SK-N-SH (cell line): ENCODE results near the gene GC. TPM values are rescaled to one million over a fixed set of nuclear protein-coding genes. Genes with fewer than 3 reads are reported as not detected.

ENCODE experiments used
- CTCF ChIA-PET: fragments of 300-600, 350-600 bp; formaldehyde crosslinking; extraction: SDS; loops from one replicate; lab custom pipeline; 2021; lab: Yijun Ruan, JAX
- POLR2A ChIA-PET: fragments of 350-600 bp; sonication (Branson Sonifier 250); formaldehyde crosslinking; extraction: SDS; loops from one replicate; lab custom pipeline; 2020; ENCODE audit warnings: antibody characterized with exemption, inconsistent platforms; lab: Yijun Ruan, JAX
- DNase-seq: peaks from one replicate; pipeline ENCODE4 v3.0.0; 2012
- H2AFZ ChIP-seq: fragments of 200-600 bp; sonication (generic); 2 replicates; pipeline ENCODE4 v1.8.1; 2016; ENCODE audit warnings: antibody characterized with exemption, mild to moderate bottlenecking, low read depth
- H3F3A ChIP-seq: fragments of 200-600 bp; sonication (generic); replicated peaks from 2 replicates; pipeline ENCODE3; 2016; ENCODE audit warnings: antibody characterized with exemption, mild to moderate bottlenecking; ENCODE audit not compliant: insufficient read depth
- H3K27ac ChIP-seq, 2 experiments: fragments of 200-500 bp in 1 of 2; fragments of 200-600 bp in 1 of 2; sonication (Bioruptor generic) in 1 of 2; sonication (generic), shearing (Covaris generic) in 1 of 2; 2 replicates each; pipeline versions ENCODE4 v1.5.1 to v1.6.1; 2014 to 2016; ENCODE audit warnings: low read depth in 2 of 2, inconsistent platforms in 1 of 2, low read length in 1 of 2, mild to moderate bottlenecking in 1 of 2, mixed read lengths in 1 of 2
- H3K27me3 ChIP-seq: fragments of 200-600 bp; sonication (generic), shearing (Covaris generic); 2 replicates; pipeline ENCODE4 v1.6.1; 2016; ENCODE audit warnings: mixed run types; ENCODE audit not compliant: insufficient read depth
- H3K36me3 ChIP-seq, 2 experiments: fragments of 200-500 bp in 1 of 2; fragments of 200-600 bp in 1 of 2; sonication (Bioruptor generic) in 1 of 2; sonication (generic) in 1 of 2; replicated peaks in 1 of 2; 2 replicates each; pipeline versions ENCODE3 to v1.5.1; 2014 to 2016; ENCODE audit warnings: low read length in 1 of 2, mild to moderate bottlenecking in 1 of 2; ENCODE audit not compliant: insufficient read depth in 2 of 2, control insufficient read depth in 1 of 2
- H3K4me1 ChIP-seq, 2 experiments: fragments of 200-500 bp in 1 of 2; fragments of 200-600 bp in 1 of 2; sonication (Bioruptor generic) in 1 of 2; sonication (generic), shearing (Covaris generic) in 1 of 2; 2 replicates each; pipeline versions ENCODE4 v1.5.1 to v1.6.1; 2014 to 2016; ENCODE audit warnings: low read depth in 1 of 2, low read length in 1 of 2, mixed run types in 1 of 2; ENCODE audit not compliant: insufficient read depth in 2 of 2, control insufficient read depth in 1 of 2
- H3K4me2 ChIP-seq: fragments of 200-600 bp; sonication (generic), shearing (Covaris generic); 2 replicates; pipeline ENCODE4 v1.6.1; 2017; ENCODE audit warnings: mixed run types
- H3K4me3 ChIP-seq, 2 experiments: fragments of 200-500 bp in 1 of 2; fragments of 200-600 bp in 1 of 2; sonication (Bioruptor generic) in 1 of 2; sonication (generic), shearing (Covaris generic) in 1 of 2; 2 replicates each; pipeline versions ENCODE4 v1.5.1 to v1.8.1; 2014 to 2016; ENCODE audit warnings: low read depth in 2 of 2, inconsistent platforms in 1 of 2, low read length in 1 of 2, mild to moderate bottlenecking in 1 of 2, mixed read lengths in 1 of 2, moderate library complexity in 1 of 2
- H3K79me2 ChIP-seq: fragments of 200-600 bp; sonication (generic); 2 replicates; pipeline ENCODE4 v1.8.1; 2017; ENCODE audit warnings: mild to moderate bottlenecking; ENCODE audit not compliant: insufficient read depth
- H3K9ac ChIP-seq: fragments of 200-600 bp; sonication (generic); 2 replicates; pipeline ENCODE4 v1.6.1; 2017; ENCODE audit warnings: mixed run types
- H3K9me2 ChIP-seq: fragments of 200-600 bp; sonication (generic); 2 replicates; pipeline ENCODE4 v1.6.1; 2017; ENCODE audit warnings: mixed run types
- H3K9me3 ChIP-seq: fragments of 200-600 bp; sonication (generic); 2 replicates; pipeline ENCODE4 v1.6.1; 2017; ENCODE audit warnings: mixed run types, mild to moderate bottlenecking, moderate library complexity
- H4K20me1 ChIP-seq: fragments of 200-600 bp; sonication (generic); 2 replicates; pipeline ENCODE4 v1.6.1; 2017; ENCODE audit warnings: mild to moderate bottlenecking, mixed run types; ENCODE audit not compliant: insufficient read depth
- ELF1 ChIP-seq: IDR thresholded peaks from 2 replicates; pipeline ENCODE4 v1.4.0; 2012
- EZH2phosphoT487 ChIP-seq: fragments of 200-600 bp; sonication (generic); IDR thresholded peaks from 2 replicates; pipeline ENCODE4 v1.6.1; 2017; ENCODE audit warnings: low read depth, mixed run types, mild to moderate bottlenecking, antibody characterized with exemption, moderate library complexity, borderline replicate concordance
- FOSL2 ChIP-seq: IDR thresholded peaks from 2 replicates; pipeline ENCODE4 v1.4.0; 2012; ENCODE audit warnings: low read depth, mild to moderate bottlenecking, moderate library complexity, borderline replicate concordance
- FOXJ3 ChIP-seq: sonication (generic); formaldehyde crosslinking; IDR thresholded peaks from 2 replicates; pipeline ENCODE4 v1.5.1; 2020; ENCODE audit warnings: mild to moderate bottlenecking, missing genetic modification reagents
- FOXM1 ChIP-seq: IDR thresholded peaks from 2 replicates; pipeline ENCODE4 v1.4.0; 2012; ENCODE audit warnings: low read depth, mild to moderate bottlenecking
- JUND ChIP-seq: IDR thresholded peaks from 2 replicates; pipeline ENCODE4 v1.4.0; 2012
- MXI1 ChIP-seq: IDR thresholded peaks from 2 replicates; pipeline ENCODE4 v1.6.1; 2012; ENCODE audit warnings: mild to moderate bottlenecking, low read depth, low read length, improper control_type of control experiment
- NFIC ChIP-seq: IDR thresholded peaks from 2 replicates; pipeline ENCODE4 v1.4.0; 2012; ENCODE audit warnings: borderline replicate concordance
- NRF1 ChIP-seq: IDR thresholded peaks from 2 replicates; pipeline ENCODE4 v1.6.1; 2012; ENCODE audit warnings: low read depth, mild to moderate bottlenecking, low read length
- POLR2AphosphoS5 ChIP-seq: IDR thresholded peaks from 2 replicates; pipeline ENCODE4 v1.6.1; 2012; ENCODE audit warnings: low read depth, low read length
- RFX5 ChIP-seq: IDR thresholded peaks from 2 replicates; pipeline ENCODE4 v1.6.1; 2012; ENCODE audit warnings: mild to moderate bottlenecking, improper control_type of control experiment, low read length
- RXRA ChIP-seq: IDR thresholded peaks from 2 replicates; pipeline ENCODE4 v1.4.0; 2012; ENCODE audit warnings: low read depth, mild to moderate bottlenecking, borderline replicate concordance
- SMC3 ChIP-seq: IDR thresholded peaks from 2 replicates; pipeline ENCODE4 v1.6.1; 2012; ENCODE audit warnings: low read depth, low read length, improper control_type of control experiment
- YY1 ChIP-seq: IDR thresholded peaks from 2 replicates; pipeline ENCODE4 v1.4.0; 2012; ENCODE audit warnings: low read depth, mild to moderate bottlenecking
- whole genome bisulfite sequencing: methylation state at CpG from one replicate; pipeline ENCODE4 v1.1.6; 2017; ENCODE audit warnings: low lambda C conversion rate; 5-methylcytosine and 5-hydroxymethylcytosine counted together
- polyA plus RNA-seq, 3 experiments: library from polyadenylated mRNA; depleted of rRNA; stranded (reverse); fragments of >200 nt; gene quantifications; 2 replicates each; pipeline ENCODE4 v1.2.3, GENCODE V29; 2012
- TF ChIP-seq, protein P1 (sequence below): IDR thresholded peaks from 2 replicates; pipeline ENCODE4 v1.4.0; 2012; ENCODE audit warnings: low read depth, borderline replicate concordance
- TF ChIP-seq, protein P2 (sequence below): fragments of 200-600 bp; sonication (generic); IDR thresholded peaks from 2 replicates; pipeline ENCODE4 v1.6.1; 2017; ENCODE audit warnings: antibody characterized with exemption, mild to moderate bottlenecking, moderate library complexity
- TF ChIP-seq, protein P3 (sequence below): fragments of 150-350 bp; IDR thresholded peaks from 2 replicates; pipeline ENCODE4 v1.6.1; 2017; ENCODE audit warnings: antibody characterized with exemption, low read length, low read depth, borderline replicate concordance
- TF ChIP-seq, protein P4 (sequence below): IDR thresholded peaks from 2 replicates; pipeline ENCODE4 v1.4.0; 2012; ENCODE audit warnings: low read depth, borderline replicate concordance

The GC gene
- polyA plus RNA-seq, 1 of the 3 experiments (the other 2 are of a cell fraction), result not detected

DNA sequence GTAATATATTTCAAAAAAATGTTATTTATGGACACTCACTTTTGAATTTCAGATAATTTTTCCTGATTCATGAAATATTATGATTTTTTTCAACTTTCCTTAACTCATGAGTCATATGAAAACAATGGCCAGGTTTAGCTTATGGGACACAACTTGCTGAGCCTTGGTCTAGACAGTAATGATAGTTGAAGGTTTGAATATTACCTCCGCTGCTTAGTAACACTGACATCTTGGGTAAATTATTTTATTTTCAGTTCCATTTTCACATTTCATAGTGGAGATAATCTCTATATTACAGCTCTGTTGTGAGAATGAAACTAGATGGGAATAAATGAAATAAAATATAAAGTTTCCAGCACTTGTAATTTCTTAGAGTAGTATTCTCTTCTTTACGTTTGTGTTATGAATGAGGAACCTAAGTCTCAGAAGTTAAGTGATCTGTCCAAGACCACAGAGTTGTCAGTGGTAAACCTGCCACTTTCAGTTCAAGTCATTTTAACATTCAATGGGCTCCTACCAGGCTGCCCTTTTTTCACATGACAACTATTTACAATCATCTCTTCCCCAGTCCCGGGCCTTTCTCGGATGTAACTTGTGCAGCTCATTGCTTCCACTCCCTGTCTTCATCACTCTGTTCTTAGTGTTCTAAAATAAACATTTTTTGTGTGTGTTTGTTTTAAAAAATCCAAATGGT lies 46.8 kb upstream of the GC start:
- Histone ChIP-seq H3K79me2 (no peaks in the 10 kb centered on the region), H3K9me2 (no peaks in the 10 kb centered on the region), H2AFZ (no peak overlapping the region), H3K4me2 (no peak overlapping the region), H3K9ac (no peak overlapping the region), H3K9me3 (no peaks in the 10 kb centered on the region), H4K20me1 (no peaks in the 10 kb centered on the region), H3K36me3 (no peaks in the 10 kb centered on the region), H3K27me3 (no peaks in the 10 kb centered on the region), H3F3A (no peaks in the 10 kb centered on the region), H3K4me1 (no peaks in the 10 kb centered on the region), H3K4me3 (no peak overlapping the region), H3K27ac (no peak overlapping the region)
- DNase-seq, result no peak
- TF ChIP-seq RXRA (no peak), EZH2phosphoT487 (no peak), FOXM1 (no peak), POLR2AphosphoS5 (no peak), RFX5 (no peak)
- TF ChIP-seq, protein P1, sequence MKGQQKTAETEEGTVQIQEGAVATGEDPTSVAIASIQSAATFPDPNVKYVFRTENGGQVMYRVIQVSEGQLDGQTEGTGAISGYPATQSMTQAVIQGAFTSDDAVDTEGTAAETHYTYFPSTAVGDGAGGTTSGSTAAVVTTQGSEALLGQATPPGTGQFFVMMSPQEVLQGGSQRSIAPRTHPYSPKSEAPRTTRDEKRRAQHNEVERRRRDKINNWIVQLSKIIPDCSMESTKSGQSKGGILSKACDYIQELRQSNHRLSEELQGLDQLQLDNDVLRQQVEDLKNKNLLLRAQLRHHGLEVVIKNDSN, result no peak
- TF ChIP-seq, protein P2, sequence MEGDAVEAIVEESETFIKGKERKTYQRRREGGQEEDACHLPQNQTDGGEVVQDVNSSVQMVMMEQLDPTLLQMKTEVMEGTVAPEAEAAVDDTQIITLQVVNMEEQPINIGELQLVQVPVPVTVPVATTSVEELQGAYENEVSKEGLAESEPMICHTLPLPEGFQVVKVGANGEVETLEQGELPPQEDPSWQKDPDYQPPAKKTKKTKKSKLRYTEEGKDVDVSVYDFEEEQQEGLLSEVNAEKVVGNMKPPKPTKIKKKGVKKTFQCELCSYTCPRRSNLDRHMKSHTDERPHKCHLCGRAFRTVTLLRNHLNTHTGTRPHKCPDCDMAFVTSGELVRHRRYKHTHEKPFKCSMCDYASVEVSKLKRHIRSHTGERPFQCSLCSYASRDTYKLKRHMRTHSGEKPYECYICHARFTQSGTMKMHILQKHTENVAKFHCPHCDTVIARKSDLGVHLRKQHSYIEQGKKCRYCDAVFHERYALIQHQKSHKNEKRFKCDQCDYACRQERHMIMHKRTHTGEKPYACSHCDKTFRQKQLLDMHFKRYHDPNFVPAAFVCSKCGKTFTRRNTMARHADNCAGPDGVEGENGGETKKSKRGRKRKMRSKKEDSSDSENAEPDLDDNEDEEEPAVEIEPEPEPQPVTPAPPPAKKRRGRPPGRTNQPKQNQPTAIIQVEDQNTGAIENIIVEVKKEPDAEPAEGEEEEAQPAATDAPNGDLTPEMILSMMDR, result no peak
- TF ChIP-seq, protein P3, sequence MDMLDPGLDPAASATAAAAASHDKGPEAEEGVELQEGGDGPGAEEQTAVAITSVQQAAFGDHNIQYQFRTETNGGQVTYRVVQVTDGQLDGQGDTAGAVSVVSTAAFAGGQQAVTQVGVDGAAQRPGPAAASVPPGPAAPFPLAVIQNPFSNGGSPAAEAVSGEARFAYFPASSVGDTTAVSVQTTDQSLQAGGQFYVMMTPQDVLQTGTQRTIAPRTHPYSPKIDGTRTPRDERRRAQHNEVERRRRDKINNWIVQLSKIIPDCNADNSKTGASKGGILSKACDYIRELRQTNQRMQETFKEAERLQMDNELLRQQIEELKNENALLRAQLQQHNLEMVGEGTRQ, result no peak
- TF ChIP-seq, protein P4, sequence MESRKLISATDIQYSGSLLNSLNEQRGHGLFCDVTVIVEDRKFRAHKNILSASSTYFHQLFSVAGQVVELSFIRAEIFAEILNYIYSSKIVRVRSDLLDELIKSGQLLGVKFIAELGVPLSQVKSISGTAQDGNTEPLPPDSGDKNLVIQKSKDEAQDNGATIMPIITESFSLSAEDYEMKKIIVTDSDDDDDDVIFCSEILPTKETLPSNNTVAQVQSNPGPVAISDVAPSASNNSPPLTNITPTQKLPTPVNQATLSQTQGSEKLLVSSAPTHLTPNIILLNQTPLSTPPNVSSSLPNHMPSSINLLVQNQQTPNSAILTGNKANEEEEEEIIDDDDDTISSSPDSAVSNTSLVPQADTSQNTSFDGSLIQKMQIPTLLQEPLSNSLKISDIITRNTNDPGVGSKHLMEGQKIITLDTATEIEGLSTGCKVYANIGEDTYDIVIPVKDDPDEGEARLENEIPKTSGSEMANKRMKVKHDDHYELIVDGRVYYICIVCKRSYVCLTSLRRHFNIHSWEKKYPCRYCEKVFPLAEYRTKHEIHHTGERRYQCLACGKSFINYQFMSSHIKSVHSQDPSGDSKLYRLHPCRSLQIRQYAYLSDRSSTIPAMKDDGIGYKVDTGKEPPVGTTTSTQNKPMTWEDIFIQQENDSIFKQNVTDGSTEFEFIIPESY, result no peak
- ChIA-PET POLR2A (no interaction called here), CTCF (no interaction called here)
- 5% methylated on average over 4 of the region's 4 CpGs for WGBS

- H3K36me3 ChIP-seq, result no peaks in the 10 kb centered on the region
- no peak for DNase-seq
- no peaks in the 10 kb centered on the region for H3F3A ChIP-seq
- H4K20me1 ChIP-seq, result no peaks in the 10 kb centered on the region
- H3K27me3 ChIP-seq, result no peaks in the 10 kb centered on the region
- H3K4me3 ChIP-seq, result no peak overlapping the region
- no peak overlapping the region for H3K9ac ChIP-seq
- WGBS, result 3% methylated on average over 1 of the region's 1 CpG
- ChIA-PET POLR2A (no interaction called here), CTCF (interaction anchor here (0.6 kb wide), 1 partner anchor 367 kb away, joined by 3 read pairs; no protein-coding TSS in a partner anchor)
- H3K9me2 ChIP-seq, result no peaks in the 10 kb centered on the region
- no peak overlapping the region for H3K4me2 ChIP-seq
- no peaks in the 10 kb centered on the region for H3K4me1 ChIP-seq
- no peaks in the 10 kb centered on the region for H3K9me3 ChIP-seq
- H3K79me2 ChIP-seq, result no peaks in the 10 kb centered on the region
- no peak overlapping the region for H2AFZ ChIP-seq
- no peak overlapping the region for H3K27ac ChIP-seq
- TF ChIP-seq FOXJ3, result no peak
- no peak for TF ChIP-seq JUND
- TF ChIP-seq POLR2AphosphoS5, result no peak
- TF ChIP-seq FOSL2, result no peak
- TF ChIP-seq, protein P2, result no peak
- TF ChIP-seq SMC3, result no peak
- no peak for TF ChIP-seq RFX5
- no peak for TF ChIP-seq YY1
- TF ChIP-seq, protein P1, result no peak
- TF ChIP-seq MXI1, result no peak
- TF ChIP-seq NFIC, result no peak
- no peak for TF ChIP-seq EZH2phosphoT487
- no peak for TF ChIP-seq NRF1
- no peak for TF ChIP-seq ELF1
- no peak for TF ChIP-seq RXRA
Measured at GRCh38 chr4:71828470-71828869, 44.6 kb upstream of the GC start.
